Testis (tissue), 3 donors: ENCODE data around the gene PTH2. TPM values are rescaled to one million over a fixed set of nuclear protein-coding genes. Genes with fewer than 3 reads are reported as not detected.
A peak's percentile ranks its signal among the peaks of the same experiment; 100 is the strongest.

Experiments used
- DNase-seq: peaks from one replicate; pipeline ENCODE4 v3.0.0-alpha.2; 2019
- H3K27ac ChIP-seq, 2 donors: fragments of 200-600 bp; sonication (generic); one replicate each; pipeline ENCODE4 v1.5.1; 2019
- H3K27me3 ChIP-seq: fragments of 200-600 bp; sonication (generic); one replicate; pipeline ENCODE4 v1.5.1; 2019
- H3K36me3 ChIP-seq: fragments of 200-600 bp; sonication (generic); one replicate; pipeline ENCODE4 v1.5.1; 2017; ENCODE audit warnings: low read depth; ENCODE audit errors: missing control alignments
- H3K4me1 ChIP-seq: fragments of 200-600 bp; sonication (generic); one replicate; pipeline ENCODE4 v1.5.1; 2019
- H3K4me3 ChIP-seq, 2 donors: fragments of 200-600 bp; sonication (generic); one replicate each; pipeline ENCODE4 v1.5.1; 2017 to 2019
- H3K9me3 ChIP-seq: fragments of 200-600 bp; sonication (generic); one replicate; pipeline ENCODE4 v1.5.1; 2017
- POLR2A ChIP-seq: fragments of 450-650 bp; IDR thresholded peaks from one replicate; pipeline ENCODE4 v1.6.1; 2017; ENCODE audit warnings: antibody characterized with exemption, mild to moderate bottlenecking, moderate library complexity
- WGBS, 2 donors: methylation state at CpG; one replicate each; pipeline ENCODE4 v1.1.5; 2018; 5-methylcytosine and 5-hydroxymethylcytosine counted together
- intact Hi-C: fragments of 100-400 bp; cut with DNase I; formaldehyde crosslinking; loops from one replicate; pipeline ENCODE4 v1.15.1; 2023; ENCODE audit warnings: low total_unique reads
- polyA plus RNA-seq: library from polyadenylated mRNA; stranded (reverse); fragments of 350-450 nt; fragmentation: Illumina TruSeq; extraction: RNeasy Lipid Tissue Mini Kit (QIAGEN cat#74804); gene quantifications from one replicate; pipeline ENCODE4 v1.2.3, GENCODE V29; 2014; ENCODE audit warnings: low read depth, low replicate concordance; ENCODE audit not compliant: insufficient read depth
- total RNA-seq, 2 donors: library from RNA; depleted of rRNA; stranded (reverse); fragments of >200 nt; gene quantifications; one replicate each; pipeline ENCODE4 v1.2.3, GENCODE V29; 2016
- TF ChIP-seq, protein P1 (sequence below), 3 experiments: fragments of 450-650 bp in 2 of 3; fragments of 200-600 bp in 1 of 3; sonication (generic) in 1 of 3; IDR thresholded peaks; one replicate each; pipeline ENCODE4 v1.5.1; 2016 to 2019; ENCODE audit warnings: antibody characterized with exemption in 3 of 3, mild to moderate bottlenecking in 2 of 3, moderate library complexity in 1 of 3

The PTH2 gene
- total and polyA plus RNA-seq, 3 donors from 2014 or later: not detected

DNA sequence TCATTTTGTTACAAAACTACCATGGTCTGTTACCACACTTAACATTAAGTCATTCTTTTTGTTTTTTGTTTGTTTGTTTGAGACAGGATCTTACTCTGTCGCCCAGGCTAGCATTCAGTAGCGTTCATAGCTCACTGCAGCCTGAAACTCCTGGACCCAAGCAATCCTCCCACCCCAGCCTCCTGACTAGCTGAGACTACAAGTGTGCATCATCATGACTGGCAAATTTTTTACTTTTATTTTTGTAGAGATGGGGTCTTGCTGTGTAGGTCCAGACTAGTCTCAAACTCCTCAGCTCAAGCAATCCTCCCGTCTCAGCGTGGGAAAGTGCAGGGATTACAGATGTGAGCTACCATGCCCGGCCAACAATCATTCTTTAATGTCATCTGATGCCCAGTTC is 33.1 kb upstream of the PTH2 start:
- 56 to 59% methylated on average over 5 of the region's 5 CpGs for whole genome bisulfite sequencing, 2 donors
- no peak for DNase-seq
- Histone ChIP-seq H3K36me3 (no peaks in the 10 kb centered on the region), H3K27ac (peak overlapping the region in 1 of 2 donors; percentile 60), H3K4me3 (no peak overlapping the region), H3K4me1 (peaks cover 4% of the 10 kb centered on the region), H3K9me3 (no peaks in the 10 kb centered on the region), H3K27me3 (no peaks in the 10 kb centered on the region)
- TF ChIP-seq, protein P1, sequence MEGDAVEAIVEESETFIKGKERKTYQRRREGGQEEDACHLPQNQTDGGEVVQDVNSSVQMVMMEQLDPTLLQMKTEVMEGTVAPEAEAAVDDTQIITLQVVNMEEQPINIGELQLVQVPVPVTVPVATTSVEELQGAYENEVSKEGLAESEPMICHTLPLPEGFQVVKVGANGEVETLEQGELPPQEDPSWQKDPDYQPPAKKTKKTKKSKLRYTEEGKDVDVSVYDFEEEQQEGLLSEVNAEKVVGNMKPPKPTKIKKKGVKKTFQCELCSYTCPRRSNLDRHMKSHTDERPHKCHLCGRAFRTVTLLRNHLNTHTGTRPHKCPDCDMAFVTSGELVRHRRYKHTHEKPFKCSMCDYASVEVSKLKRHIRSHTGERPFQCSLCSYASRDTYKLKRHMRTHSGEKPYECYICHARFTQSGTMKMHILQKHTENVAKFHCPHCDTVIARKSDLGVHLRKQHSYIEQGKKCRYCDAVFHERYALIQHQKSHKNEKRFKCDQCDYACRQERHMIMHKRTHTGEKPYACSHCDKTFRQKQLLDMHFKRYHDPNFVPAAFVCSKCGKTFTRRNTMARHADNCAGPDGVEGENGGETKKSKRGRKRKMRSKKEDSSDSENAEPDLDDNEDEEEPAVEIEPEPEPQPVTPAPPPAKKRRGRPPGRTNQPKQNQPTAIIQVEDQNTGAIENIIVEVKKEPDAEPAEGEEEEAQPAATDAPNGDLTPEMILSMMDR (IDR thresholded peaks at IDR 0.05): no peak
- TF ChIP-seq POLR2A: no peak
- intact Hi-C loops: no loop called here

DNA sequence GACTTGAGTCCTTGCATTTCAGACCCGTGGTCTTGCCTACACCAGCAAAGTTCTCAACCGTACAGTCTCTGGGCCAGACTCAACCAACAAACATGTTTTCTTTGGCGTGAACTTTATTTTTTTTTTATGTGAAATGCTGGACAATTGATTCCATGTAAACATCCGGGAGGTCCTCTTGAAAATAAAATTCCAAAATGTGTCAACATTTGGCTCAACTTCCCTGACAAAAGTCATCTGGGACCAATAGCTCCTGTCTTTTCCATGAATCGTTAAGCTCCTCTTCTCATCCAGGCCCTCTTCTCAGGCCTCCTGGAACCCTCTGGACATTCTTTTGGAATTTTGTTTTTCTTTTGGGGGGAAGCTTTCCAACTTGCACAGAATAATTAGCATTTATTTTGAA is 32.5 kb upstream of the PTH2 start:
- no peak for DNase-seq
- Histone ChIP-seq H3K4me1 (peaks cover 4% of the 10 kb centered on the region), H3K9me3 (no peaks in the 10 kb centered on the region), H3K27ac (peak overlapping the region; percentile 47 to 60), H3K27me3 (no peaks in the 10 kb centered on the region), H3K4me3 (no peak overlapping the region), H3K36me3 (no peaks in the 10 kb centered on the region)
- TF ChIP-seq, protein P1 (IDR thresholded peaks at IDR 0.05): no peak
- TF ChIP-seq POLR2A: no peak
- intact Hi-C loops: no loop called here
- WGBS, 2 donors: 52 to 64% methylated on average over 5 of the region's 5 CpGs

DNA sequence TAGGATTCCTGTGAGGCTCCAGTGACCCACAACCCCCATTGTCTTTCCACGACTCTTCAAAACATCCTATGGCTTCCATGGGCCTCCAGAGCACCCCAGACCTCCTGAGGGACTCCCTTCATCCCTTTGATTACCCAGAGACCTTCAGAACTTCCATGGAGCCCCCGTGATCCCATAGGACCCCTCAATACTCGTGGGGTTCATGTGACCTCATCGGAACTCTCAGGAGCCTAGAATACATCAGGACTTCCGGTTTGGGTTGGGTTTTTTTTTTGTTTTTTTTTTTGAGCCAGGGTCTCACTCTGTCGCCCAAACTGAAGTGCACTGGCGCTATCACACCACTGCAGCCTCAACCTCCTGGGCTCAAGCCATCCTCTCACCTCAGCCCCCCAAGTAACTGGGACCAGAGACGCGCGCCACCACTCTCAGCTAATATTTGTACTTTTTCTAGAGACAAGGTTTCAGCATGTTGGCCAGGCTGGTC is 30.6 kb upstream of the PTH2 start:
- Histone ChIP-seq H3K4me3 (peak overlapping the region; percentile 45 to 73), H3K27ac (peak overlapping the region; percentile 94 to 96), H3K27me3 (no peaks in the 10 kb centered on the region), H3K36me3 (no peaks in the 10 kb centered on the region), H3K9me3 (no peaks in the 10 kb centered on the region), H3K4me1 (peaks cover 4% of the 10 kb centered on the region)
- DNase-seq: no peak
- intact Hi-C loops: no loop called here
- WGBS, 2 donors: 25 to 40% methylated on average over 10 of the region's 10 CpGs
- TF ChIP-seq, protein P1 (IDR thresholded peaks at IDR 0.05): no peak
- no peak for TF ChIP-seq POLR2A

DNA sequence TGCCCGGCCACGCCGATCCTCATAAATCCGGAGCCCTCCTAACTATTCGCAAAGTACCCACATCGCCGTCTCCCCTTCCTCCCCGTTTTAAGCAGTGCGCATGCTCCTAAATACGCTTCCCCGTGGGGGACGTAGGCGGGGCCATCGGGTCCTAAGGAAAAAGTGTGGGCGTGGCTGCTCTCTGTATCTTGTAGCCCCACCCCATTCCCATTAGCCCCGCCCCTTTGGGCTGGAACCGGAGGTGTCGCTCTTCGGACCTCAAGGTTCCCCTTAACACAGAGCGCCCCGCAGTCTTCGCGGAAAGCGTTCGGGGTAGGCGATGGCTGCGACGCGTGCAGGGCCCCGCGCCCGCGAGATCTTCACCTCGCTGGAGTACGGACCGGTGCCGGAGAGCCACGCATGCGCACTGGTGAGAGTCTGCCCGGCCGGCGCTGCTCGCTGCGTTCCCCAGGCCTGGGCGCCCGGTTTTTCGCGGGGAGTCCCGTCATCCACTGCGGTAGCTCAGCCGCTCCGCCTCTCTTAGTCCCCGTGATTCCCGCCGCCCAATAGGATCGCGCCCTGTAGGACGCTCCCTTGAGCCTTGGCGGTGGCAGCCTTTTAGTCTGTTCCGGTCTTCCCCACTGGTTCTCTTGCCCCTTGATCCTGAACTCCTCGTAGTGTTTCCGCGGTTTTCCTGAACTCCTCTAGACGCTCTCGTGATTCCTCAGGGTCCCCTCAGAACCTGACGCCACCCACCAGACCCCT is 29.9 kb upstream of the PTH2 start, which contains the start of gene ALDH16A1:
TSS of gene ALDH16A1 (plus strand) at position 213 of the 744 bp plus-strand sequence. CDS start at position 320, 107 bp downstream.
- no peaks in the 10 kb centered on the region for H3K9me3 ChIP-seq
- peak within 1 kb of the TSS; percentile 94 to 96 for H3K27ac ChIP-seq
- peak; percentile 99 for DNase-seq
- TF ChIP-seq, protein P1 (IDR thresholded peaks at IDR 0.05): no peak
- TF ChIP-seq POLR2A: peak; percentile 9
- H3K4me3 ChIP-seq: peak within 1 kb of the TSS; percentile 45 to 83
- no peaks in the 10 kb centered on the region for H3K27me3 ChIP-seq
- intact Hi-C loops: no loop called here
- peaks cover 4% of the 10 kb centered on the region for H3K4me1 ChIP-seq
- no peaks in the 10 kb centered on the region for H3K36me3 ChIP-seq
- 0 to 1% methylated on average over 21 to 65 of the region's 66 CpGs for WGBS, 2 donors
